ENCODE results near the gene DYNLT1. TPM values are rescaled to one million over a fixed set of nuclear protein-coding genes. Genes with fewer than 3 reads are reported as not detected.
"Not testable (repeated sequence)": the region's sequence is repeated elsewhere in the genome, so short reads cannot be mapped to it uniquely, and the experiment has no call there.

Gene DYNLT1
- total RNA-seq, 1 donor = 54.3 TPM

DNA sequence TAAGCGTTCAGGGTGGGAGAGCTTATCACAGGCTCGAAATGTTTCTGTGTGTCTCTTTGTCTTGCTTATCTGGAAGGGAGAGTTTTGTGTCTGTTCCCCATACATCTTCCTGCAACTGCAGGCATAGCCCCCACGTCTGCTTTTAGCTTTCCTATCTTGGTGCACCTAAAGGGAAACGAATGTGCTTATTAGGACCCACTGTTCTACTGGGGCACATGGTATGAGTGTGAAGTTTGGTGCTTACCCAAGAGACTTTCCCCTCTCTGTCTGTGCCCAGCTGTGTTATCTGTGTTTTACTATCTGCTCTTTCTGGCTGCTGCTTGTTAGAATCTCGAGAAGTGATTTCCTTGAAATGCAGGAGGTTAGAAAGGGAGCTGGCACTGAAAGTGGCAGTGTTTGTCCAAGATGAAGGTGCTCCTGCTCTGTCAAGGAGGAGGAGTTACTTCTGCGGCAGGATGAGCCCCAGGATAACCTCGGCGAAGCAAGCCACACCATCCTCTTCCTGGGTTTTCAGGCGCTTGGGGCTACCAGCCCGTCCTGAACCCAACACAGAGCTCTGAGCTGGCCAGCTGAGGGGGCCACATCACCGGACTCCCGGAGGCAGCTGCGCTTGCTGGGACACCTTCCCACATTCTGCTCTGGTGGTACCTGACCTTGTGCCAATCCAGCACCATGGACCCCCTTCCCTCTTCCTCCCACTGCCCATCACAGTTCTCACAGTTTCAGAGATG is 23.4 kb downstream of the DYNLT1 start:
- Histone ChIP-seq H3K27ac (ENCODE audit: low read depth, low read length) (no peak overlapping the region), H3K36me3 (ENCODE audit: insufficient read depth, low read length) (peaks cover 32% of the 10 kb centered on the region), H3K79me2 (ENCODE audit: insufficient read depth, low read length) (peaks cover 2% of the 10 kb centered on the region), H3K4me2 (ENCODE audit: insufficient read depth, low read length) (no peak overlapping the region), H3K4me1 (ENCODE audit: insufficient read depth, low read length) (peaks cover 3% of the 10 kb centered on the region), H3K27me3 (ENCODE audit: insufficient read depth, low read length) (no peaks in the 10 kb centered on the region), H2AFZ (ENCODE audit: low read length) (no peak overlapping the region), H3K9me3 (ENCODE audit: low read depth, low read length) (no peaks in the 10 kb centered on the region), H4K20me1 (ENCODE audit: insufficient read depth, low read length) (peaks cover under 1% of the 10 kb centered on the region), H3K4me3 (ENCODE audit: insufficient read depth, low read length) (no peak overlapping the region)
- TF ChIP-seq, protein P1, sequence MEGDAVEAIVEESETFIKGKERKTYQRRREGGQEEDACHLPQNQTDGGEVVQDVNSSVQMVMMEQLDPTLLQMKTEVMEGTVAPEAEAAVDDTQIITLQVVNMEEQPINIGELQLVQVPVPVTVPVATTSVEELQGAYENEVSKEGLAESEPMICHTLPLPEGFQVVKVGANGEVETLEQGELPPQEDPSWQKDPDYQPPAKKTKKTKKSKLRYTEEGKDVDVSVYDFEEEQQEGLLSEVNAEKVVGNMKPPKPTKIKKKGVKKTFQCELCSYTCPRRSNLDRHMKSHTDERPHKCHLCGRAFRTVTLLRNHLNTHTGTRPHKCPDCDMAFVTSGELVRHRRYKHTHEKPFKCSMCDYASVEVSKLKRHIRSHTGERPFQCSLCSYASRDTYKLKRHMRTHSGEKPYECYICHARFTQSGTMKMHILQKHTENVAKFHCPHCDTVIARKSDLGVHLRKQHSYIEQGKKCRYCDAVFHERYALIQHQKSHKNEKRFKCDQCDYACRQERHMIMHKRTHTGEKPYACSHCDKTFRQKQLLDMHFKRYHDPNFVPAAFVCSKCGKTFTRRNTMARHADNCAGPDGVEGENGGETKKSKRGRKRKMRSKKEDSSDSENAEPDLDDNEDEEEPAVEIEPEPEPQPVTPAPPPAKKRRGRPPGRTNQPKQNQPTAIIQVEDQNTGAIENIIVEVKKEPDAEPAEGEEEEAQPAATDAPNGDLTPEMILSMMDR (IDR thresholded peaks at IDR 0.05; ENCODE audit: extremely low read depth, low read depth, low read length) = no peak
- no peak for DNase-seq (ENCODE audit: insufficient read length, low spot score, missing footprints)

DNA sequence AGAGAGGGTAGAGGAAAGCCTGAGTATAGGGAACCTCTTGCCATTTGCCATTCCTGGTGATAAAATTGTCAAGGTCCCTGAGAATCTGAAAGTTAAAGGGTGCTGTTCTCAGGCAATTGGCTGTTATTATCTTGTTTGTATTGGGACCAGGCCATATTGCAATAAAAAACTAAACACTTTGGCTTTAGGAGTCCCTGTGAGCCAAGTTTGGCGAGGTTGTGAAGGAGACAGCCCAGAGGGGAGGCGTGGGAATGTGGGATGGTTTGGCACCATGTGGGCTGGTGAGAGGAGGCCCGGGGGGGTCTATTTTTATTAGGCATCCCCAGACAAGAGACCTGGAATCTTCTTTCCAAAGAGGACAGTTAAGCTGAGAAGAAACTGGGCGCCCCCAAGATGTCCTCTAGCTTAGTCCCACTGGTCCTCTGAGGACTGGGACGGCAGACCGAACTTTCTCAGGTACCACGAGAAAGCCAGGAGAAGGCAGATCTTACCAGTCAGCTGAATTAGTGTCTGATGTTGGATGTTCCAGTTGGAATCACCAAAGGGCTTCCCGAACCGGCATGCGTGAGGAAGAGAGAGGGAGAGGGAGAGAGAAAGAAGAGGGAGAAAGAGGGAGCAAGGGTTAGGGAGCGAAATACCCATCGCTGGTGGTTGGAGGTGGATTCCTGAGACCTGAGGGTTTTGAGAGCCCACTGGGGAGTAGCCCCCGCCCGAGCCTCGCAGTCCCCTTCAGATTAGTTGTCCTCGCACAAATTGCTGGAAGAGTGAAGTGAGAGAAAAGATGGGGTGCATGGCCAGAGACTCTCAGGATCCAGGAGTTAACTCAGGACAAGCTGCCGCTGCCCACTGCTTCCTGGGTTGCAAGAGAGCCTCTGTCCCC is 24.4 kb downstream of the DYNLT1 start:
- H4K20me1 ChIP-seq (ENCODE audit: insufficient read depth, low read length) = no peaks in the 10 kb centered on the region
- no peaks in the 10 kb centered on the region for H3K27me3 ChIP-seq (ENCODE audit: insufficient read depth, low read length)
- no peak overlapping the region for H2AFZ ChIP-seq (ENCODE audit: low read length)
- no peak for DNase-seq (ENCODE audit: insufficient read length, low spot score, missing footprints)
- H3K4me1 ChIP-seq (ENCODE audit: insufficient read depth, low read length) = no peaks in the 10 kb centered on the region
- no peaks in the 10 kb centered on the region for H3K9me3 ChIP-seq (ENCODE audit: low read depth, low read length)
- TF ChIP-seq, protein P1 (IDR thresholded peaks at IDR 0.05; ENCODE audit: extremely low read depth, low read depth, low read length) = no peak
- H3K4me3 ChIP-seq (ENCODE audit: insufficient read depth, low read length) = no peak overlapping the region
- H3K79me2 ChIP-seq (ENCODE audit: insufficient read depth, low read length) = peaks cover 2% of the 10 kb centered on the region
- no peak overlapping the region for H3K27ac ChIP-seq (ENCODE audit: low read depth, low read length)
- H3K36me3 ChIP-seq (ENCODE audit: insufficient read depth, low read length) = peaks cover 28% of the 10 kb centered on the region
- no peak overlapping the region for H3K4me2 ChIP-seq (ENCODE audit: insufficient read depth, low read length)

DNA sequence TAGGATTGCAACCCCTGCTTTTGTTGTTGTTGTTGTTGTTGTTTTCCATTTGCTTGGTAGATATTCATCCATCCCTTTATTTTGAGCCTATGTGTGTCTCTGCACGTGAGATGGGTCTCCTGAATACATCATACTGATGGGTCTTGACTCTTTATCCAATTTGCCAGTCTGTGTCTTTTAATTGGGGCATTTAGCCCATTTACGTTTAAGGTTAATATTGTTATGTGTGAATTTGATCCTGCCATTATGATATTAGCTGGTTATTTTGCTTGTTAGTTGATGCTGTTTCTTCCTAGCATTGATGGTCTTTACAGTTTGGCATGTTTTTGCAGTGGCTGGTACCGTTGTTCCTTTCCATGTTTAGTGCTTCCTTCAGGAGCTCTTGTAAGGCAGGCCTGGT is 26.3 kb downstream of the DYNLT1 start:
- DNase-seq (ENCODE audit: insufficient read length, low spot score, missing footprints); H2AFZ ChIP-seq (ENCODE audit: low read length); H3K79me2 ChIP-seq (ENCODE audit: insufficient read depth, low read length); H3K4me2 ChIP-seq (ENCODE audit: insufficient read depth, low read length); H4K20me1 ChIP-seq (ENCODE audit: insufficient read depth, low read length); H3K4me3 ChIP-seq (ENCODE audit: insufficient read depth, low read length); H3K9me3 ChIP-seq (ENCODE audit: low read depth, low read length); H3K27me3 ChIP-seq (ENCODE audit: insufficient read depth, low read length); H3K27ac ChIP-seq (ENCODE audit: low read depth, low read length); H3K4me1 ChIP-seq (ENCODE audit: insufficient read depth, low read length): not testable (repeated sequence)
- peaks cover 30% of the 10 kb centered on the region for H3K36me3 ChIP-seq (ENCODE audit: insufficient read depth, low read length)

DNA sequence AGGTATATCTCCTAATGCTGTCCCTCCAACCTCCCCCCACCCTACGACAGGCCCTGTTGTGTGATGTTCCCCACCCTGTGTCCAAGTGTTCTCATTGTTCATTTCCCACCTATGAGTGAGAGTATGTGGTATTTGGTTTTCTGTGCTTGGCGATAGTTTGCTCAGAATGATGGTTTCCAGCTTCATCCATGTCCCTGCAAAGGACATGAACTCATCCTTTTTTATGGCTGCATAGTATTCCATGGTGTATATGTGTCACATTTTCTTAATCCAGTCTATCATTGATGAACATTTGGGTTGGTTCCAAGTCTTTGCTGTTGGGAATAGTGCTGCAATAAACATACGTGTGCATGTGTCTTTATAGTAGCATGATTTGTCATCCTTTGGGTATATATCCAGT is 29.9 kb downstream of the DYNLT1 start:
- H2AFZ ChIP-seq (ENCODE audit: low read length); H3K27ac ChIP-seq (ENCODE audit: low read depth, low read length); H3K79me2 ChIP-seq (ENCODE audit: insufficient read depth, low read length); H3K4me3 ChIP-seq (ENCODE audit: insufficient read depth, low read length); H3K4me1 ChIP-seq (ENCODE audit: insufficient read depth, low read length); H4K20me1 ChIP-seq (ENCODE audit: insufficient read depth, low read length); DNase-seq (ENCODE audit: insufficient read length, low spot score, missing footprints); H3K4me2 ChIP-seq (ENCODE audit: insufficient read depth, low read length); H3K9me3 ChIP-seq (ENCODE audit: low read depth, low read length); H3K27me3 ChIP-seq (ENCODE audit: insufficient read depth, low read length): not testable (repeated sequence)
- H3K36me3 ChIP-seq (ENCODE audit: insufficient read depth, low read length) = peaks cover 32% of the 10 kb centered on the region
